Mesendoderm (in vitro differentiated cells): ENCODE measurements around the gene HOXD12.
A peak's percentile ranks its signal among the peaks of the same experiment; 100 is the strongest.

Source experiments
- DNase-seq: peaks from one replicate; pipeline ENCODE4 v3.0.0; 2013
- H2AK5ac ChIP-seq: 2 replicates; pipeline ENCODE4 v1.6.1; 2013; ENCODE audit warnings: low read length, inconsistent platforms
- H2BK120ac ChIP-seq: 2 replicates; pipeline ENCODE4 v1.6.1; 2013; ENCODE audit warnings: low read depth, mild to moderate bottlenecking, low read length, moderate library complexity, mixed read lengths
- H2BK15ac ChIP-seq: replicated peaks from 2 replicates; pipeline ENCODE4 v1.6.1; 2013; ENCODE audit warnings: low read depth, mild to moderate bottlenecking, moderate library complexity
- H2BK5ac ChIP-seq: 2 replicates; pipeline ENCODE4 v1.6.1; 2013; ENCODE audit warnings: low read length, inconsistent platforms
- H3K18ac ChIP-seq: 2 replicates; pipeline ENCODE4 v1.6.1; 2013; ENCODE audit warnings: mild to moderate bottlenecking, low read length, mixed read lengths
- H3K23ac ChIP-seq: one replicate; pipeline ENCODE4 v1.6.1; 2013; ENCODE audit warnings: low read length
- H3K27ac ChIP-seq: 2 replicates; pipeline ENCODE4 v1.5.1; 2013; ENCODE audit warnings: low read depth, mild to moderate bottlenecking, inconsistent platforms, low read length, moderate library complexity
- H3K27me3 ChIP-seq: 2 replicates; pipeline ENCODE4 v1.6.1; 2013; ENCODE audit warnings: low read length, control low read depth, mild to moderate bottlenecking, inconsistent platforms; ENCODE audit not compliant: insufficient read depth, poor library complexity
- H3K36me3 ChIP-seq: 2 replicates; pipeline ENCODE4 v1.6.1; 2013; ENCODE audit warnings: low read length, inconsistent platforms; ENCODE audit not compliant: control insufficient read depth, insufficient read depth
- H3K4ac ChIP-seq: one replicate; pipeline ENCODE4 v1.6.1; 2013; ENCODE audit warnings: low read depth, mild to moderate bottlenecking, low read length, moderate library complexity
- H3K4me1 ChIP-seq: 2 replicates; pipeline ENCODE4 v1.6.1; 2013; ENCODE audit warnings: low read depth, low read length, inconsistent platforms; ENCODE audit not compliant: control insufficient read depth
- H3K4me2 ChIP-seq: 2 replicates; pipeline ENCODE4 v1.6.1; 2013; ENCODE audit warnings: low read length
- H3K4me3 ChIP-seq: 2 replicates; pipeline ENCODE4 v1.5.1; 2013; ENCODE audit warnings: mild to moderate bottlenecking, low read length
- H3K56ac ChIP-seq: one replicate; pipeline ENCODE4 v1.6.1; 2013; ENCODE audit warnings: low read length
- H3K79me1 ChIP-seq: 2 replicates; pipeline ENCODE4 v1.6.1; 2013; ENCODE audit warnings: low read length, inconsistent platforms
- H3K79me2 ChIP-seq: 2 replicates; pipeline ENCODE4 v1.6.1; 2013; ENCODE audit warnings: mild to moderate bottlenecking, low read length; ENCODE audit not compliant: control insufficient read depth, insufficient read depth
- H3K9ac ChIP-seq: 2 replicates; pipeline ENCODE4 v1.6.1; 2013; ENCODE audit warnings: low read length, inconsistent platforms
- H4K5ac ChIP-seq: one replicate; pipeline ENCODE4 v1.6.1; 2013; ENCODE audit warnings: low read length
- H4K8ac ChIP-seq: one replicate; pipeline ENCODE4 v1.6.1; 2013; ENCODE audit warnings: low read depth, mild to moderate bottlenecking, control low read depth, low read length, moderate library complexity
- WGBS: extraction: QIAGEN DNeasy Blood & Tissue Kit; methylation state at CpG from one replicate; pipeline ENCODE4 v1.1.7; 2013; ENCODE audit warnings: low lambda C conversion rate, missing lambda C conversion rate; ENCODE audit not compliant: insufficient coverage; ENCODE audit errors: extremely low coverage; 5-methylcytosine and 5-hydroxymethylcytosine counted together

HOXD12 gene

GRCh38 chr2:176082824-176083751, 16.5 kb upstream of the HOXD12 start:
- H4K8ac ChIP-seq = no peak overlapping the region
- H3K4ac ChIP-seq = no peak overlapping the region
- peaks cover 91% of the 10 kb centered on the region for H3K27me3 ChIP-seq
- H4K5ac ChIP-seq = no peak overlapping the region
- H3K4me3 ChIP-seq = no peak overlapping the region
- H3K56ac ChIP-seq = peak overlapping the region; percentile 63
- peak; percentile 67 for DNase-seq
- H3K27ac ChIP-seq = no peak overlapping the region
- H3K4me2 ChIP-seq = peak overlapping the region; percentile 13
- H2AK5ac ChIP-seq = no peak overlapping the region
- no peak overlapping the region for H2BK120ac ChIP-seq
- no peak overlapping the region for H2BK15ac ChIP-seq
- H2BK5ac ChIP-seq = no peak overlapping the region
- H3K79me2 ChIP-seq = no peaks in the 10 kb centered on the region
- peaks cover 5% of the 10 kb centered on the region for H3K4me1 ChIP-seq
- H3K18ac ChIP-seq = no peak overlapping the region
- no CpG with 5 or more reads among the region's 66 CpGs for WGBS
- no peaks in the 10 kb centered on the region for H3K79me1 ChIP-seq
- H3K23ac ChIP-seq = no peak overlapping the region
- no peaks in the 10 kb centered on the region for H3K36me3 ChIP-seq
- H3K9ac ChIP-seq = no peak overlapping the region

GRCh38 chr2:176083796-176084261, 15.8 kb upstream of the HOXD12 start, which contains the start of gene EVX2:
TSS of gene EVX2 (minus strand) at chr2:176083962. CDS start at chr2:176083776, 186 bp downstream.
- no peak within 1 kb of the TSS for H4K8ac ChIP-seq
- H3K79me1 ChIP-seq = no peaks in the 10 kb centered on the region
- no peak within 1 kb of the TSS for H2BK120ac ChIP-seq
- H2AK5ac ChIP-seq = no peak within 1 kb of the TSS
- H3K9ac ChIP-seq = no peak within 1 kb of the TSS
- no peak within 1 kb of the TSS for H3K27ac ChIP-seq
- no peak within 1 kb of the TSS for H2BK5ac ChIP-seq
- DNase-seq = no peak
- peak within 1 kb of the TSS; percentile 63 for H3K56ac ChIP-seq
- H2BK15ac ChIP-seq = no peak within 1 kb of the TSS
- no peaks in the 10 kb centered on the region for H3K36me3 ChIP-seq
- no CpG with 5 or more reads among the region's 27 CpGs for WGBS
- no peak within 1 kb of the TSS for H3K4ac ChIP-seq
- peak within 1 kb of the TSS; percentile 13 for H3K4me2 ChIP-seq
- H4K5ac ChIP-seq = no peak within 1 kb of the TSS
- no peaks in the 10 kb centered on the region for H3K79me2 ChIP-seq
- no peak within 1 kb of the TSS for H3K4me3 ChIP-seq
- H3K27me3 ChIP-seq = peaks cover 87% of the 10 kb centered on the region
- H3K18ac ChIP-seq = no peak within 1 kb of the TSS
- H3K23ac ChIP-seq = no peak within 1 kb of the TSS
- H3K4me1 ChIP-seq = peaks cover 5% of the 10 kb centered on the region

GRCh38 chr2:176084611-176085119, 14.9 kb upstream of the HOXD12 start:
- H3K79me1 ChIP-seq = no peaks in the 10 kb centered on the region
- H4K8ac ChIP-seq = no peak overlapping the region
- no peak overlapping the region for H2BK5ac ChIP-seq
- no peak overlapping the region for H3K23ac ChIP-seq
- peak overlapping the region; percentile 60 for H3K56ac ChIP-seq
- no peak overlapping the region for H3K4ac ChIP-seq
- H2AK5ac ChIP-seq = no peak overlapping the region
- no CpG with 5 or more reads among the region's 26 CpGs for WGBS
- peaks cover 87% of the 10 kb centered on the region for H3K27me3 ChIP-seq
- no peak overlapping the region for H3K4me3 ChIP-seq
- no peak overlapping the region for H3K4me2 ChIP-seq
- H3K18ac ChIP-seq = no peak overlapping the region
- H3K4me1 ChIP-seq = peaks cover 3% of the 10 kb centered on the region
- no peak overlapping the region for H3K27ac ChIP-seq
- no peaks in the 10 kb centered on the region for H3K79me2 ChIP-seq
- DNase-seq = no peak
- no peak overlapping the region for H4K5ac ChIP-seq
- H2BK120ac ChIP-seq = no peak overlapping the region
- H3K36me3 ChIP-seq = no peaks in the 10 kb centered on the region
- H2BK15ac ChIP-seq = no peak overlapping the region
- H3K9ac ChIP-seq = no peak overlapping the region

- no peak overlapping the region for H3K18ac ChIP-seq
- peak overlapping the region; percentile 22 for H3K9ac ChIP-seq
- H3K79me1 ChIP-seq = no peaks in the 10 kb centered on the region
- H4K5ac ChIP-seq = no peak overlapping the region
- H3K23ac ChIP-seq = no peak overlapping the region
- no peak overlapping the region for H2BK120ac ChIP-seq
- no peak overlapping the region for H3K4me3 ChIP-seq
- H3K79me2 ChIP-seq = no peaks in the 10 kb centered on the region
- H2AK5ac ChIP-seq = no peak overlapping the region
- peak overlapping the region; percentile 30 for H3K4me2 ChIP-seq
- no CpG with 5 or more reads among the region's 40 CpGs for WGBS
- no peak for DNase-seq
- no peak overlapping the region for H2BK15ac ChIP-seq
- H3K27ac ChIP-seq = no peak overlapping the region
- no peaks in the 10 kb centered on the region for H3K36me3 ChIP-seq
- no peak overlapping the region for H4K8ac ChIP-seq
- no peak overlapping the region for H2BK5ac ChIP-seq
- H3K4me1 ChIP-seq = peaks cover 3% of the 10 kb centered on the region
- H3K4ac ChIP-seq = no peak overlapping the region
- peaks cover 91% of the 10 kb centered on the region for H3K27me3 ChIP-seq
- H3K56ac ChIP-seq = peak overlapping the region; percentile 60
These were observed 14.3 kb upstream of the HOXD12 start for GRCh38 chr2:176085120-176085788.

GRCh38 chr2:176085861-176086771, 13.5 kb upstream of the HOXD12 start:
- no peak overlapping the region for H3K9ac ChIP-seq
- no peak overlapping the region for H3K4ac ChIP-seq
- H3K27ac ChIP-seq = no peak overlapping the region
- peaks cover 3% of the 10 kb centered on the region for H3K4me1 ChIP-seq
- no peaks in the 10 kb centered on the region for H3K36me3 ChIP-seq
- DNase-seq = peak; percentile 72
- H2BK15ac ChIP-seq = no peak overlapping the region
- no peak overlapping the region for H2BK120ac ChIP-seq
- peak overlapping the region; percentile 4 for H3K4me2 ChIP-seq
- no peak overlapping the region for H3K56ac ChIP-seq
- H2AK5ac ChIP-seq = no peak overlapping the region
- no peak overlapping the region for H4K5ac ChIP-seq
- H3K79me1 ChIP-seq = no peaks in the 10 kb centered on the region
- no peak overlapping the region for H3K18ac ChIP-seq
- WGBS = no CpG with 5 or more reads among the region's 46 CpGs
- H2BK5ac ChIP-seq = no peak overlapping the region
- H3K23ac ChIP-seq = no peak overlapping the region
- no peaks in the 10 kb centered on the region for H3K79me2 ChIP-seq
- H3K4me3 ChIP-seq = no peak overlapping the region
- no peak overlapping the region for H4K8ac ChIP-seq
- peaks cover 89% of the 10 kb centered on the region for H3K27me3 ChIP-seq
